Measurements from ENCODE around the gene MYL6.
A peak's percentile ranks its signal among the peaks of the same experiment; 100 is the strongest.

DNA sequence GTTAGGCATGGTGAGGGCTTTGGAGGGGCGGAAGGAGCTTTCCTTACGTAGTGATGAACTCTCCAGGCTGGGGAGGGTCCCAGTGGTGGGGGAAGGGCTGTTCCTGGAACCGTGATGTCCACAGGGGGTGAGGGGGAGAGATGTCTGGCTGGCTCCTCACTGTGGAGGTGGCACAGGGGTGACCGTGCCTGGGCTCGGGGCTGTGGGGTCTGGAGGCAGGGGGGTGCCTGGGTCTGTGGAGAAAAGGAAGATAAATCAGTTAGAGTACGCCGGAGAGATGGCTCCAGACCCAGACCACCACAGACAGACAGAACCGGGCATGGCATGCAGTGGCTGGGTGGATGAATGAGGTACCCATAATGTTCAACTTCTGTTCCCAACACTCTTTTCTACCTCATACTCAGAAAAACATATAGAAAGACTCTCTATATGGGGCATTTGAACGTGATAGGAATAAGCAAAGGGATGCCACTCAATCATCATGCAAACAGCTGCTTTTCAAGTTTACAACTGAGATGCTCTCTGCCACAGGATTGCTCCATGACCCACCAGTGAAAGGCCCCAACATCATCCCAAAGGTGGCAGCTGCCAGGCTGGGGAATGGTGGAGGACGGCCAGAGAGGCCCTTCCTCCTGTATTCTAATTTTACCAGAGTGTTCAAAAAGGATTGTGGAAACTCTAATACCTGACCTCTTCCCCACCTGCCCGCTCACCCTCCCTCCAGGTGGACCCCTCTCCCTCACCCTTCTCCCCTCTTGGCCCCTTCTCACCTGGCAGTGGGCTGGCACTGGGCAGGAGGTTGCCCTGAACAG, 5.6 kb downstream of the MYL6 start:
- TF ChIP-seq, protein P1, sequence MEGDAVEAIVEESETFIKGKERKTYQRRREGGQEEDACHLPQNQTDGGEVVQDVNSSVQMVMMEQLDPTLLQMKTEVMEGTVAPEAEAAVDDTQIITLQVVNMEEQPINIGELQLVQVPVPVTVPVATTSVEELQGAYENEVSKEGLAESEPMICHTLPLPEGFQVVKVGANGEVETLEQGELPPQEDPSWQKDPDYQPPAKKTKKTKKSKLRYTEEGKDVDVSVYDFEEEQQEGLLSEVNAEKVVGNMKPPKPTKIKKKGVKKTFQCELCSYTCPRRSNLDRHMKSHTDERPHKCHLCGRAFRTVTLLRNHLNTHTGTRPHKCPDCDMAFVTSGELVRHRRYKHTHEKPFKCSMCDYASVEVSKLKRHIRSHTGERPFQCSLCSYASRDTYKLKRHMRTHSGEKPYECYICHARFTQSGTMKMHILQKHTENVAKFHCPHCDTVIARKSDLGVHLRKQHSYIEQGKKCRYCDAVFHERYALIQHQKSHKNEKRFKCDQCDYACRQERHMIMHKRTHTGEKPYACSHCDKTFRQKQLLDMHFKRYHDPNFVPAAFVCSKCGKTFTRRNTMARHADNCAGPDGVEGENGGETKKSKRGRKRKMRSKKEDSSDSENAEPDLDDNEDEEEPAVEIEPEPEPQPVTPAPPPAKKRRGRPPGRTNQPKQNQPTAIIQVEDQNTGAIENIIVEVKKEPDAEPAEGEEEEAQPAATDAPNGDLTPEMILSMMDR (IDR thresholded peaks at IDR 0.05): no peak
- TF ChIP-seq POLR2A (IDR thresholded peaks at IDR 0.05) (no peak), POLR2AphosphoS5 (IDR thresholded peaks at IDR 0.05) (peak in 2 of 3 donors; percentile 48 to 60), EP300 (IDR thresholded peaks at IDR 0.05; ENCODE audit: low read depth) (no peak)
